ENCODE data around the gene PTPRM.
"Not testable (repeated sequence)": the region's sequence is repeated elsewhere in the genome, so short reads cannot be mapped to it uniquely, and the experiment has no call there.

The PTPRM gene

DNA sequence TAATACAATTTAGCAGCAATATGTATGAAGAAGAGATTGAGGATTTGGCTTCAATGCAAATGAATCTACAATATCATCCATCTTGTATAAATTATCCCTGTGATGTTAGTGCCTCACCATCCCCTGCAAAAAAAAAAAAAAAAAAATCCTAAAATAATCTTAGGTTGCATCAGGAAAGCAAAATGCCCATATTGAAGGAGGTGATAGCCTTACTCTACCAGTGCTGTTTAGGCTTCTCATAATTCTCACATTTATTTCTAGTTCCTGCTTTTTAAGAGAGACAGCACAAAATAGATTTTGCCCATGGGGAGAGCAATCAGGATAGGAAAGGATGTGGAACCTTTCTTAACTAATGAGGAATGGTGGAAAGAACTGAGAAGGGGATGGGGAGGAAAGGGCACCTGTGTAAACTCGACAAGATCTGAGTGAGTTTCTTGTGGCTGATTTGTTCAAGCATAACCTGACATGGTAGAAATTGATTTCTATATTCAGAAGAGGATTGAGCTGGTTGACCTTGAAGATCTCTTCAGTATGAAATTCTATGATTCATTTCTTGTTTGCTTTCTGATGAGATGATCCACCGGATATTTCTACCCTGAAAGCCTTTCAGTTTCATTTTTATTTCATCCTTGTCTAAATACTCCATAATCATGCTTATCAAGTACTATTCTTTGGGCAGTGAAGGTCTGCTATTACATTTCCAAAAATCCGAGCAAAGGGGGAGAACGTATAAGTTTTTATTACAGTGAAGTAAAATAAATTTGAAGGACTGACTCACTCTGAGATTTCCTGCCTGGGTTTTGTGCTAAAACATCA, 391.2 kb downstream of the PTPRM start:
- DNase-seq: no peak

DNA sequence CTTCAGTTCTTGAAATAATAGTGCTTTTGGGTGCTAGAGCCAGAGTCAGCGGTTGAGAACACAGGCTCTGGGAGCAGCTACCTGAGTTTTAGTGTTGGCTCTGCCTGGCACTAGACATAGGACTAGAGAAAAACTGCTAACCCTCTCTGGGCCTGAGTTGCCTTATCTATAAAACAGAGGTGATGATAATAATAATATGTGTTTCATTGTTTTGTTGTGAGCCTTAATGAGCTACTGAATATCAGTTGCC, 391.7 kb downstream of the PTPRM start:
- no peak for DNase-seq

DNA sequence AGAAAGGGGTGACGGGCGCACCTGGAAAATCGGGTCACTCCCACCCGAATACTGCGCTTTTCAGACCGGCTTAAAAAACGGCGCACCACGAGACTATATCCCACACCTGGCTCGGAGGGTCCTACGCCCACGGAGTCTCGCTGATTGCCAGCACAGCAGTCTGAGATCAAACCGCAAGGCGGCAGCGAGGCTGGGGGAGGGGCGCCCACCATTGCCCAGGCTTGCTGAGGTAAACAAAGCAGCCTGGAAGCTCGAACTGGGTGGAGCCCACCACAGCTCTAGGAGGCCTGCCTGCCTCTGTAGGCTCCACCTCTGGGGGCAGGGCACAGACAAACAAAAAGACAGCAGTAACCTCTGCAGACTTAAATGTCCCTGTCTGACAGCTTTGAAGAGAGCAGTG, 399.6 kb downstream of the PTPRM start:
- not testable (repeated sequence) for DNase-seq

DNA sequence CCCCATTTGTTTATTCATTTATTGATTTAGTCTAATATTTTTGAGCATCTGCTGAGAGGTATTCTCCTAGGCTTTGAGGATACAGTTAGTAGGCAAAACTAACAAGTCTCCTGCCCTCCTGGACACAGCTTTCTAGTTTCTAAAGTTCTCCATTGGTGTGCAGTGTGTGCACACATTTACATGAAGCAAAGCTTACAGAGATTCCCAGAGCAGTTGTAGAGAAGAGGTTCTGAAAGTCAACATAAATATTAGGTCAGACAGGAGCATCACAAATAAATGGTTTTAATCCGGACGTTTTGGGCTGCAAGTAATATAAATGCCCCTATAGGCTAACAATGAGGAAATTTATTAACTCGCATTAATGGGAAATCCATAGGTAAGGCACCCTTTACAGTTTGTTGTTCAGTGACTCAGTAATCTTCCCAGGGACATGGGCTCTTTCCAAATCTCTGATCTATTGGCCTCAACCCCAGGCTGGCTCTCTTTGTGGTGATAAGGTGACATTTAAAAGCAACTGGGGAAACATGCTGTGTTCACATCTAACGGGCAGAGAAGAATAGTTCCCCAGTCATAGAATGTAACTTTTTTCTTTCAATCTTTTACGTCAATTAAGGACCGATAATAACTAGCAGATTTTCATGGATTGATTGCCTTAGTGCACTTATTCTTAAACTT, 407.2 kb downstream of the PTPRM start:
- no peak for DNase-seq

DNA sequence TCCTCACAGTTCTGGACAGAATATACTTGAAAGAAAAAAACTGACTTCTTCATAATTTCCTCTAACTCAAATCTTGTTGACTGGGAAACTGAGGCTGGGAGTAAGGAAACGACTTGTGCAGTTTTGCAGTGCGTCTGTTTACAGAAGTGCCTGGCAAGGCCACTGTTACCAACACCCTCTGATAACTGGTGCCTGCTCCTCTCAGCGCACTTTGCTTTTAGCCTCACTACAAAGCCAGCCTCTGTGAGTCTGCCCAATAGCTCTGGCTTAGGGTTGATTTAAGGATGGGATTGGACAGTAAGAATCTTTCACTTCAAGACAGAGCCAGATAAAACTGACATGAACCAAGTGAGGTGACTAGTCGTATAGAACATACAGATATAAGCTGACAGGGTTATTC, 410.8 kb downstream of the PTPRM start:
- DNase-seq: no peak

DNA sequence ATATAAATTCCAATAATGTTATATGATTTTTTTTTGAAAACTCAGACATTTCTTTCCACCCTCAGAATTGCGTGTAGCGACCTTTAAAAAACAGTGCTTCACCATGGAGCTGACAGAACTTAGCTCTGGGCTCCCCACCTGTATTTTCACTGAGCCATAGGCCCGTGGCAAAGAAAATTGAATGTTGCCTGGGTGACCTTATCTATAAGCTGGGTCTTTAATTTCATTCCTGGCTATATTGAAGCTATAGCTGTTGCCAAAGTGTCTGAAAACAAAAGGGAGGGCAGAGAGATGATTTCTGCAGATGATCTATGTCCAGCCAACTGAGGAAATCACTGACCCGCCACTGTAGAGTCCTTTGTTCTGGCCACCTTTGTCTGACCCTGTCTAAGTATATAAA, 411.7 kb downstream of the PTPRM start:
- no peak for DNase-seq

DNA sequence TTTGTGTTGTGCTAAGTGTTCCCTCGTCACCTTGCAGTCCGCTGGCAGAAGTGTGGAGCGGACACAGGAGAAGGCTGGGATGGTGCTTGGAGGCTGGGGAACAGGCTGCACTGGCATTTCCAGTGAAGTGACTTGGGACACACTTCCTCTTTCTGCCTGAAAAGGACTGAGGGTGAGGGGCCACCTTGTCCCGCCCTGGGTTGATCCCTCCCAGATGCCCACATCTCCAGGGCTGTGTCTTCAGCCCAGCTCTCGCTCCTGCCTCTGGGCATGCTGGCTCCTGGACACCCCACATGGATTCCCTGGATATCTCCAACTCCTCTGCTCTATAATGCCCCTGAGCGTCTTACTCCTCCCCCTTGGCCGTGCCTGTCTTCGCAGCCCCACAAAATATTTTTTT, 412.6 kb downstream of the PTPRM start:
- no peak for DNase-seq

DNA sequence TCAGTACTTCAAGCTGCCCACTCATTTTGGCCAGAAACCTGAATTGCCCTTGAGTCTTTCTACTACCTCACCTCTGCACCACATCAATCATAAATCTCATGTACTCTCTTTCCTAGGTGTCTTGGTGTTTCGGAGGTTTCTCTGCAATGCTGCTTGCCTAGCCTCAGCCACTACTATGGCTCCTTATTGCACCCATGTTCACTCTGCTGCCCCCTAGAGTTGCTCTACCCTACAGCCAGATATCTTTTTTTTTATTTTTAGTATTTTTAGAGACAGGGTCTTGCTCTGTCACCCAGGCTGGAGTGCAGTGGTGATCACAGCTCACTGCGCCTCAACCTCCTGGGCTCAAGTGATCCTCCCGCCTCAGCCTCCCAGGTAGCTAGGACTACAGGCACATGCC, 413.0 kb downstream of the PTPRM start:
- DNase-seq: no peak

DNA sequence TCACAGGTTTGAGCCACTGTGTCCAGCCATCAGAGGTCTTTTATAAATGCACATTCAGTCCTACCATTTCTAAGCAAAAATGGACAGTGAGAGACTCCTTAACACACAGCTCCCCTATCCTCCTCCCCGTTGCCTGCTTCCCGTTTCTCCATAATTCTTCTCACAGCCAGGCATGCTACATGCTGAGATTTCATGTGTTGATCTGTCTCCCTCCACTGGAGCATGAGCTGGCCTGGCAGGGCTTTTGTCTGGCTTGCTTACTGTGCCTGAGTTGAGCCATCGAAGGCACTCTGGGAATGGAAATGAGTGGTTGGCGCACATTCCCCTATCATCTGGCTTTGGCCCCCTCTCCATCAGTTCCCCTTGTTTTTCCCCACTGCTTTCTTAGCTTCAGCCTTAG, 413.5 kb downstream of the PTPRM start:
- no peak for DNase-seq

DNA sequence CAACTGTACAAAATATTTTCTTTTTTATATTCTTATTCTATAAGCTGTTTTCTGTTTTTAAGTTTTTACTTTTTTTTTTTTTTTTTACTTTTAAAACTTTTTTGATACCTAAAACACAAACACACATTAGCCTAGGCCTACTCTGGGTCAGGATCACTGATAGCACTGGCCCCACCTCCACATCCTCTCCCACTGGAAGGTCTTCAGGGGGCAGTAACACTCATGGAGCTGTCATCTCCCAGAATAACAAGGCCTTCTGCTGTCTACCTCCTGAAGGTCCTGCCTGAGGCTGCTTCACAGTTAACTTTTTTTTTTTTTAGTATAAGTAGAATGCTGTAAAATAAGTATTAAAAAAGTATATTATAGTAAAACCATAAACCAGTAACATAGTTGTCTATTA, 415.1 kb downstream of the PTPRM start:
- no peak for DNase-seq

DNA sequence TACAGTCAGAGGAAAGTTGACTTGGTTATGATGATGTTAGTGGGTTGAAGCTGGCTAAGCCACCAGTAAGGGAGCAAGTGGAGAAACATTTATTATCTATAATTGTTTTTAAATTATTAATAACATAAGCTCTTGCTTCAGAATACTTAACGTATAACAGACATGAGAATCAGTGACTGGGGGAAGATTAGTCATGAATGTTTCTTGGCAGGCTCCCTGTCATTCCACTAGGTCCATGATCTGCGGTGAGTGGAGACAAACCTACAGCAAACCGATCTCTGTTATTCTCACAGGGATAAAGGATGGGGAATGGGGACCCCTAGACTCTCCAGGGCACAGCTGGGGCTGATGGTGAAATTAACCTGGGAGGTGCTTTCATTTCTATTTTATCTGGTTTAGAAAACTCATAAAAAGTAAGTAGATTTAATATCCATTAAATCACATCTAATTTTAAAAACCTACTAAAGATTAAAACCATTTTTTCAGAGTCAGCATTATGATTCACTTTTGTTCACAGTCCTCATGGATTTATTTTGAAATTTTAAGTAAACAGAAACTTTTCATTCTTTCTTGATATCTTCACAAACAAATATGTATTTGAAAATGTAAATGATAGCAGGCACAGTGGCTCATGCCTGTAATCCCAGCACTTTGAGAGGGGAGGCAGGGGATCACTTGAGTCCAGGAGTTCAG, 420.3 kb downstream of the PTPRM start:
- no peak for DNase-seq

DNA sequence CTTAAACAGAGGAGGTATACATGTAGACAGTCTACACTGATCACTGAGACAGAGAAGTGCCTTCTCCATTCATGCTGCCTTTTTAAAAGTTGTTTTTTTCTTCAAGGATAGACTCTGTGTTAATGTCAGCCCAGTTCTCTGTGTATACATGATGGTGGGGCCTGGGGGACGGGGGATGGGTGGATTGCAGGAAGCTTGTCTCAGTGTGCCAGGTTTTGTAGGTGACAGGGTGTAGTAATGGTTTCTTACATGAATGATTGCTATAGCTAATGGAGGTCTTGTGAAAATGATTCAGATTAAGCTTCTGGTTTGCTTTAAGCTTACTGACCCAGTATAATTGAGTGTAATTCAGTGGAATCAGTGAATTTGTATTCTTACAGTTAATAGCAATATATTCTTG, 423.6 kb downstream of the PTPRM start:
- DNase-seq: no peak

DNA sequence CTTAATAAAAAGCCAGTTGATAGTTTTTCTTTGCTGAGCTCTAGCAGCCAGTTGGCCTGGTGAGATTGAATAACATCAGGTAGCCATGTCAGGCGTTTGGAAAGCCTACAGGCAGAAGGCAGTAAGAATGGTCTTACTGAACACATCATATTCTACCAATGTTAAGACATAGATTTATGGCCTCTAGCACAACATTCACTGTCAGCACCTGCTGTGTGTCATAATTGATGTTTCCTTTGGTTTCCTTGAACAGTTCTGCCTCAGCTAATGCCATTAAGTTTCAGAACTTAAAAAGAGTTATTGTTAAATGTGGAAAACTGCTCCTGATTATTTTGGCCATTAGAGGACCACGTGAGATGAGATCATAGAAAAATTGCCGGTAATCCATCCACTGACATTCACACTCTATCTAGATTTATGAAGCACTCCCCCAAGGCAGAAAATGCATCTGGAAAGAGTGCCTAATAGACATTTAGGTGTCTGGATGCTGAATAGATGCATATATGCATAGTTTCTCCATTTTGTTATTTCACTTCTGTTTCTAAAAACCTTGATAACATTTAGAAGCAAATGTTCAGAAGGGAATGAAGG, 434.7 kb downstream of the PTPRM start:
- no peak for DNase-seq

DNA sequence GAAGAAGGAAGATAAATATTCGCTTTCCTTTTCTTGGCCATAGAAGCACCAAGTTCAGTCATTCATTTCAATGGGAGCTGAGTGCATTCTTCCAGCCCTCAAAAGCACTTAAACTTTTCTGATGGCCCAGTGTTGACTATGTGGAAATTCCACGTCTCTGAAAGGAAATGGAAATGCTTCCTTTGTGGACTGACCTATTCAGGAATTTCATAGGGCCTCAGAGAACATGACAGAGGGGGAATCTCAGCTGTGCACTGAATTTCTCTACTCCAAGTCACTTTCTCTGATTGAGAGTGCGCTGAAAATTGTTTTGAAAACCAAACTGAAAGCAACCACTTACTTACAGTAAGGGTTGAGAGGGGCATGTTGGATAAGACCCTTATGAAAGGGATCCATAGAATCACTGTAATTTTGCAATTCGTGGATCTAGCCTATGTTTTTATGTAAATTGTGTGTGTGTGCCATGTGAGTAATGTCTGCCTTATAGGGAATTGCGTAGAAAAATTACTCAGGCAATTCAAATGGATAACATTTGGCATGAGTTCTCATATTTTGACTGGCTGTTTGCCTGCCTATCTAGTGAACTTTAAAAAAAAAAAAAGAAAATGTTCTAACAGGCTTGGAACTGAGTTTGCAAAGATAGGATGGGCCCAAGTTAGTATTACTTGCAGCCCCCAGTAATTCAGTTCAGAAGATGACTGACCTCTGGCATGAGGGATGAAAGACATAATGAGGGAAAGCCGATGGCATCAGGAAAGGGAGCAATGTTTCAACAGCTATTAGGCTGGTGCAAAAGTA, 437.0 kb downstream of the PTPRM start:
- DNase-seq: no peak

DNA sequence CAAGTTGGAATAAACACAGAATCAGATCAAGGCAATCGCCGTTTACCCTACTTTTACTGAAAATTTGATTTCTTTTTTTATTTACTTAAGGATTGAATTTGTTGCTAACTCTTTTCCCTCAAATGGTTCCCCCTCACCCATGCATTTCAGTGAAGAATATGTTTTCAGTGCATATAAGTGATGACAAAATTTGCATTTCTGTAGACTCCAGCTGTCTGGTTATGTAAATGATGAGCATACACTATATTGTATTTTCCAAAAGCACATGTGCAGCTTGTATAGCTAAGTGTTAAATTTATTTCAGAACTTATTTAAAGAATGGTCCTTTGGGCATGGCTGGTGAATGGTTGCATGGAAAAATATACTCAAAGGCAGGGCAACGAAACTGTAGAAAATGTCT, 437.7 kb downstream of the PTPRM start:
- no peak for DNase-seq

DNA sequence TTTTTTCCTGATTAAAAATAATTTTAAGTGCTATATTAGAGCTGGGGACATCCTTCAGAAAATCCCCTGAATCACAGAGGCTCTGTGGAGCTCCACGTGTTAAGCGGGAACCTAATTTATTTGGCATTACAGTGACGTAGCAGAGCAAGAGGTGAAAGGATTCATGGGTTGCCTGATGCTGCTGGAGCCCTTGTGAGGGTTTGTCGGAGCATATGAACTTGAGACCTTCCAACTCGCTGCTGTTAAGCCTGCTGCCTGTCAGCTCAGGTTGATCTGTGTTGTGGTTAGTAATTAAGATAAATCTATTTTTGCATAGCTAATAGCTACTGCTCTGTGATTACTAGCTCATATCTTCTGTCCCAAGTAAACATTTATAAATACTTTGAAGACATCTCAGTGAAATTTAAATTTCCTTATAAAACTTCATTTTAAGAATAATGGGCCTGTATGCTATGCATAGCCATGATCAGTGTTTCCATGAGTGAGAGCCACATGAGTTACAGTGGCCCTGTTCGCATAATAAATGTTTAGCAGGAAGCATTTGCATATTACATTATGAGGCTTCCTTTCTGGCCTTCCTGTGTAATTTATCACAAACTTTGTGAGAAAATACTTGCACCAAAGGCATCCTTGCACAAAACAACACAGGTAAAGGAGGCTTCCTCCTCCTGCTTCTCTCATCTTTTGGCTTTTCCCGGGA, 438.9 kb downstream of the PTPRM start:
- DNase-seq: no peak

DNA sequence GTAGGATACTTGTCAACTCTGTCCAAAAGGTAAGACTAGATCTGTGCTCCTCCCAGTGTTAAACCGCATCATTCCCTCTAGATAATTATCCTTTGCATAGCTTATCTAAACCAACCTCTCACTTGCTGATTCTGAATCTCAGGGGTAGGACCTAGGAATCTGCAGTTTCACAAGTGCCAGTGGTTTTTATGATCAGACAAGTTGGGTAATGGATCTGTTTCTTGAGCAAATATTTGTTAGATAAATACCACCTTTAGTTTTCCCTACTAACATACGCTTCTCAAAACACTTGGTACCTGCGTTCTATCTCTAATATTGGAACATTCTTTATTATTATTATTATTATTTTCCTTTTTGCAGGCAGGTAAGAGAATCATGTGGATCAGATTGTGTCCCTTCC, 439.9 kb downstream of the PTPRM start:
- DNase-seq: no peak

DNA sequence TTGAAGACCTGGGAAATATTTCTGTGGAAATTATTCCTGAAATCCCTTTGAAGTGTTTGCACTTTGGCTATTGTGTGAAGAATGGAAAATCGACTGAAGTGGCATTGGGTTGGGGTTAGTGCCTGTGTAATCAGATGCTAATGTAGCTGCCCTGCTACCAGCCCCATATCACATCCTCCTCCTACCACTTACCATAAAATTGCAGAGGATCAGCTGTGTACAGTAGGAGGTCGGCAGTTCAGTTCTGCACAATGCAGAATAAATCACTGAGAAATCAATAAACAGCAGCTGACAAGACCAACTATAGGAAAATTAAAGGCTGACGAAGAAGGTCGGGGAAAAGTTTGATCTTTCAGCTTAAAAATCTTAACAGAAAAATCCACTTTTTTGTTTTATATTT, 440.9 kb downstream of the PTPRM start:
- no peak for DNase-seq

DNA sequence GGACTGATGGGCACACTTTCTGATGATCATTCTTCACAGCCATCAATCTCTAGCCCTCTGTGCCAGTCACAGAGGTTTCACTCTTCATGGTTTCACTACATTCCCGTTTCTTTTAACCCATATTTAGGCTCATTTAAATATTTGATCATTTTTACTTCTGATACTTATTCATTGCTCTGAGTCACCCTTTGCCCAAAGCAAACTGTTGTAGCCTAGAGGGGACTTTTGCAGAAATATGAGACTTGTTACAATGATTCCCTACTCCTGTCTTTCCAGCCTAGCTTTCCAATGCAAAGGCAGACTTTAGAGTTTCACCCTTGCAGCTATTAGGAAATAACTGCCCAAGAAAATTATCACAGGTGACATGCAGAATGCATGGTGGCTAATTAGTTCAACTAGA, 444.2 kb downstream of the PTPRM start:
- no peak for DNase-seq

DNA sequence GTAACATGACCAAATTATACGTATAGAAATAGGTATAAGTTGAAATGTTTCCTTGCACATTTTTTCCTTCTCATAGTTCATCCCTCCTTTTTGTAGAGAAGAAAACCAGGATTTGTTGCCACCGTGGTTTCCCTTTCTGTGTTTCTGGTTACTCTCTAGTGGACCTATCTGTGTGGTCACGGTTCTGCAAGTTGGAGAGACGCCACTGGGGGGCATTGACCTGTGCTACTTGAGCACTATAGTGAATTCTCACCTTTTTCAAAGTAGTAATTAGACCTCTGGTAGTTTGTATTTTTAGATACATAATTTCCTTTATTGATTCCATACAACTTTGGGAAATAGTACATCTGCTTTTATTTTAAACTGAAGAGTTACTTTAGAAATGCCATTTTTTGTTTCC, 444.8 kb downstream of the PTPRM start:
- DNase-seq: no peak

DNA sequence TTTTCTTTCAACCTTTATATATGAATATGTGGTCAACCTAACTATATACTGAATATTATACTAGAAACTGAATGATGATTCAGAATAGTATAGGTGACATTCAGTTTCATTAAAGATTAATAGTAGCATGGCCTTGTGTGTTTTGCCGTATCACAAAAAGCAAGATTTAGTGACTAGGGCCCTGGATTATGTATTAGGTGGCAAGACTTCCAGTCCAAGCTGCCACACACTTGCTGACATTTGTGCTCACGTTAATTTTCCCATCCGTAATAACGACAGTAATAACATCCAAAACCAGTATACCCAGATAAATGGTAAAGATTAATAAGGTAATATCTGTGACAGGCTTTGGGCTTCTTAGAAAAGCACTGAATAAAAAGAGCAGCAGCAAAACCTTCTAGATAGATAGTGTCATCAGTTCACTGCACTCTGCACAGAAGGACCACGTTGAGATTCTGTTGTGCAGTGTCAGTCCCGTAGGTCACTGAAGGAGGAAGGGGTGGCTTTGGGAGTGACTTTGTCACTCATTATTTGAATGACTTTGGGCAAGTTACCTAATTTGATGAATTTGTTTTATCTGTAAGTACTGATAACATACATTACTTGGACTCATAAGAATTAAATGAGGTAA, 451.7 kb downstream of the PTPRM start:
- no peak for DNase-seq

DNA sequence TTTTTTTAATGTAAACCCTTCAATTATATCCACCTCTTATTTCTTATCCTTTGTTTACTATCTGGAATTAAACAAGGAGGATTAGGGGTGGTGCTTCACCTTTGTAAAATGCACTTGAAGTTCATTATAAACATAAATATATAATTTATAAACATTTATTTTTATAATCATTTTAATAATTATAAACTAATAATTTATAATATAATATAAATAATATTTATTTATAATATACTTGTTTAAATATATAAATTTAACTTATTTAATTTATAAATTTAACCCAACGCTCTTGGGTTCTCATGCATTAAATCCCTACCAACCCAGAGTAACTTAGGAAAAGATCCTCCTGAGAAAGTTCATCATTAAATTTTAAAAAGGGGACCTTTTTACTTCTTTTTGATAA, 452.5 kb downstream of the PTPRM start:
- DNase-seq: no peak
